ENCODE measurements around the gene SPATA18. TPM values are rescaled to one million over a fixed set of nuclear protein-coding genes. Genes with fewer than 3 reads are reported as not detected.

The SPATA18 gene
- total RNA-seq, 1 experiment from 2014 or later, result 0.13 TPM

- Histone ChIP-seq H3K4me3 (no peak overlapping the region), H3K79me2 (ENCODE audit: low read depth) (no peaks in the 10 kb centered on the region), H4K20me1 (ENCODE audit: insufficient read depth) (no peaks in the 10 kb centered on the region), H2AFZ (no peak overlapping the region), H3K9me2 (ENCODE audit: insufficient read depth) (no peaks in the 10 kb centered on the region), H3F3A (ENCODE audit: insufficient read depth, low read depth) (no peaks in the 10 kb centered on the region), H3K36me3 (ENCODE audit: low read depth) (no peaks in the 10 kb centered on the region), H3K27me3 (ENCODE audit: insufficient read depth, low read depth) (no peaks in the 10 kb centered on the region), H3K27ac (no peak overlapping the region), H3K9me3 (ENCODE audit: insufficient read depth, low read depth) (no peaks in the 10 kb centered on the region), H3K4me2 (no peak overlapping the region), H3K4me1 (replicated peaks; ENCODE audit: insufficient read depth) (no peaks in the 10 kb centered on the region)
- ChIA-PET CTCF (no interaction called here), POLR2A (ENCODE audit: unreplicated experiment) (no interaction called here)
- TF ChIP-seq CTCF (conservative IDR thresholded peaks at IDR 0.05) (no peak), EZH2 (IDR thresholded peaks at IDR 0.05; ENCODE audit: low read depth) (no peak)
- DNase-seq, result no peak
- intact Hi-C loops (cut with micrococcal nuclease; ENCODE audit: unreplicated experiment), result no loop called here
- no TSS peak for BruUV-seq (replicated peaks)
Measured at GRCh38 chr4:52049266-52049665, 1.8 kb upstream of the SPATA18 start.

- no peaks in the 10 kb centered on the region for H3K27me3 ChIP-seq (ENCODE audit: insufficient read depth, low read depth)
- H3K27ac ChIP-seq, result no peak overlapping the region
- no peaks in the 10 kb centered on the region for H3K4me1 ChIP-seq (replicated peaks; ENCODE audit: insufficient read depth)
- H3F3A ChIP-seq (ENCODE audit: insufficient read depth, low read depth), result no peaks in the 10 kb centered on the region
- BruUV-seq (replicated peaks), result no TSS peak
- H3K36me3 ChIP-seq (ENCODE audit: low read depth), result no peaks in the 10 kb centered on the region
- H3K4me2 ChIP-seq, result no peak overlapping the region
- no peaks in the 10 kb centered on the region for H3K9me2 ChIP-seq (ENCODE audit: insufficient read depth)
- H3K79me2 ChIP-seq (ENCODE audit: low read depth), result no peaks in the 10 kb centered on the region
- no peak overlapping the region for H2AFZ ChIP-seq
- TF ChIP-seq CTCF (conservative IDR thresholded peaks at IDR 0.05), result no peak
- no peak for TF ChIP-seq EZH2 (IDR thresholded peaks at IDR 0.05; ENCODE audit: low read depth)
- no peaks in the 10 kb centered on the region for H3K9me3 ChIP-seq (ENCODE audit: insufficient read depth, low read depth)
- ChIA-PET POLR2A (ENCODE audit: unreplicated experiment) (no interaction called here), CTCF (no interaction called here)
- intact Hi-C loops (cut with micrococcal nuclease; ENCODE audit: unreplicated experiment), result no loop called here
- H3K4me3 ChIP-seq, result no peak overlapping the region
- DNase-seq, result no peak
- no peaks in the 10 kb centered on the region for H4K20me1 ChIP-seq (ENCODE audit: insufficient read depth)
Measured at GRCh38 chr4:52051615-52052474, 741 bp downstream of the SPATA18 start.

- no peaks in the 10 kb centered on the region for H3K36me3 ChIP-seq (ENCODE audit: low read depth)
- no peak overlapping the region for H3K4me3 ChIP-seq
- no peaks in the 10 kb centered on the region for H3K9me2 ChIP-seq (ENCODE audit: insufficient read depth)
- no peaks in the 10 kb centered on the region for H4K20me1 ChIP-seq (ENCODE audit: insufficient read depth)
- no peaks in the 10 kb centered on the region for H3K9me3 ChIP-seq (ENCODE audit: insufficient read depth, low read depth)
- TF ChIP-seq CTCF (conservative IDR thresholded peaks at IDR 0.05) (no peak), EZH2 (IDR thresholded peaks at IDR 0.05; ENCODE audit: low read depth) (no peak)
- ChIA-PET POLR2A (ENCODE audit: unreplicated experiment) (no interaction called here), CTCF (no interaction called here)
- H2AFZ ChIP-seq, result no peak overlapping the region
- no peaks in the 10 kb centered on the region for H3K27me3 ChIP-seq (ENCODE audit: insufficient read depth, low read depth)
- H3K79me2 ChIP-seq (ENCODE audit: low read depth), result no peaks in the 10 kb centered on the region
- DNase-seq, result no peak
- H3K4me1 ChIP-seq (replicated peaks; ENCODE audit: insufficient read depth), result no peaks in the 10 kb centered on the region
- intact Hi-C loops (cut with micrococcal nuclease; ENCODE audit: unreplicated experiment), result no loop called here
- no peak overlapping the region for H3K4me2 ChIP-seq
- no TSS peak for BruUV-seq (replicated peaks)
- no peaks in the 10 kb centered on the region for H3F3A ChIP-seq (ENCODE audit: insufficient read depth, low read depth)
- H3K27ac ChIP-seq, result no peak overlapping the region
Measured at GRCh38 chr4:52052475-52052780, 1.3 kb downstream of the SPATA18 start.

All from PC-9 (cell line).